DOHH2 (cell line): ENCODE results near the gene CIAPIN1.

Experiments
- CTCF ChIP-seq: fragments of 200-600 bp; sonication (generic); IDR thresholded peaks from one replicate; pipeline ENCODE4 v1.5.1; 2014; ENCODE audit warnings: antibody characterized with exemption, mild to moderate bottlenecking, low read depth, low read length; ENCODE audit not compliant: poor library complexity, severe bottlenecking
- EZH2phosphoT487 ChIP-seq: fragments of 200-600 bp; sonication (generic); IDR thresholded peaks from 2 replicates; pipeline ENCODE4 v1.6.1; 2017; ENCODE audit warnings: borderline replicate concordance, mild to moderate bottlenecking, antibody characterized with exemption, low read length, moderate library complexity, mixed read lengths

GRCh38 chr16:57389087-57389468, 58.1 kb downstream of the CIAPIN1 start:
- no peak for TF ChIP-seq CTCF
- TF ChIP-seq EZH2phosphoT487, result no peak
